ENCODE measurements around the gene JARID2.

Gene JARID2

DNA sequence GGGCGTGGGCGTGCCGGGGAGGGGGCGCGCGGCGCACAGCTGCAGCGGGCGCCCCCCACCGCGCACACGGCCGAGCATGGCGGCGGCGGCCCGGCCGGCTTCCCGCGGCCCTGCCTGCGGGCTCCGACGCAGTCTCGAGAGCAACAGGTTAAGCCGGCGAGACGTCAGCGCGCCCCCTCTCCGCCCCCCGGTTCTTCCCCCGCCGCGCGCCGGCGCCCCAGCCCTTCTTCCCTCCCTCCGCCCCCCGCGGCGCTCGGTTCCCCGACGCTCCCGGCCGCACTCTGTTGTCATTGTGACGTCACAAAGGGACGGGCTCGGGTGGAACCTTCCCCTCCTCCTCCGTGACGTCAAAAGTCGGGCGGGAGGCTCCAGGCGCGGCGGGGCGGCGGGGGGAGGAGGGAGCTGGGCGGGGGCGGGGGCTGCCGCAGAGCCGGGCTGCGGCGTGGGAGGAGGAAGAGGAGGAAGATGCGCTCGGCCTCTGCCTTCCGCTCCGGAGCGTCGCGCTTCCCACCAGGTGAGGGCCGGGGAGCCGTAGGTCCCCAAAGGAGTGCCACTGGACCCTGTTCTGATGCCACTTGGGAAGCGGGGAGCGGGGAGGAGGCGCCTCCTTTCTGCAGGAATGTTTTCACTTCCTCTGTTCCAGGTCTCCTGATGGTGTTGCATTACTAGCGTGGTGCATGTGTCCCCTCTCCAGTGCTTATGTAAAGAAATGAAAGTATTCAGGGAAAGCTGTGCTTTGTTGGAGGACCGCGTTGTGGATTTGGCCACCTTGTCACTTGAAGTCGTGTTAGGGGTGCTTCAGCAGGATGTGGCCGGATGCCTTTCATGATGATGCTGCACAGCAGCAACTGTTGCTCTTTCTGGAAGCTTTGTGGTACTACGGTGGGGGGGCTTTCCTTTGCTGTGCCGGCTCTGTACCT is 2.8 kb downstream of the JARID2 start (continued):
- TF ChIP-seq ZSCAN5A (tag by site-specific recombination; IDR thresholded peaks at IDR 0.05) (0 out of 2 replicates have a peak, but pooled peaks have one; percentile 14), ZNF311 (tag by site-specific recombination; IDR thresholded peaks at IDR 0.05; ENCODE audit: borderline replicate concordance) (no peak), SP3 (tag by site-specific recombination; IDR thresholded peaks at IDR 0.05) (peak; percentile 66), ZBTB1 (tag by site-specific recombination; IDR thresholded peaks at IDR 0.05) (no peak), ZBTB20 (tag by site-specific recombination; IDR thresholded peaks at IDR 0.05) (peak; percentile 34; the same call in 1 of the 2 replicates), ZNF214 (tag by site-specific recombination; IDR thresholded peaks at IDR 0.05; ENCODE audit: borderline replicate concordance) (no peak), SCRT2 (tag by site-specific recombination; IDR thresholded peaks at IDR 0.05) (peak; percentile 97), ZNF221 (tag by site-specific recombination; IDR thresholded peaks at IDR 0.05; ENCODE audit: borderline replicate concordance) (no peak), ZNF248 (tag by site-specific recombination; IDR thresholded peaks at IDR 0.05) (no peak), ZNF132 (tag by site-specific recombination; IDR thresholded peaks at IDR 0.05; ENCODE audit: borderline replicate concordance) (no peak), GLIS2 (tag by site-specific recombination; IDR thresholded peaks at IDR 0.05) (peak; percentile 82), ZBTB21 (tag by site-specific recombination; IDR thresholded peaks at IDR 0.05) (peak; percentile 99), ZNF341 (tag by site-specific recombination; IDR thresholded peaks at IDR 0.05; ENCODE audit: low read depth) (peak; percentile 43), ZNF521 (tag by site-specific recombination; IDR thresholded peaks at IDR 0.05) (no peak), PRDM4 (tag by site-specific recombination; IDR thresholded peaks at IDR 0.05) (peak; percentile 31; the same call in 1 of the 2 replicates), ZNF19 (tag by site-specific recombination; IDR thresholded peaks at IDR 0.05; ENCODE audit: low read depth) (no peak), ZNF366 (tag by site-specific recombination; conservative IDR thresholded peaks at IDR 0.05) (peak; percentile 86), MZF1 (tag by site-specific recombination; IDR thresholded peaks at IDR 0.05; ENCODE audit: borderline replicate concordance) (no peak; the same call in 1 of the 2 replicates), KLF8 (tag by site-specific recombination; IDR thresholded peaks at IDR 0.05) (peak; percentile 81)
- TF ChIP-seq, protein P1, sequence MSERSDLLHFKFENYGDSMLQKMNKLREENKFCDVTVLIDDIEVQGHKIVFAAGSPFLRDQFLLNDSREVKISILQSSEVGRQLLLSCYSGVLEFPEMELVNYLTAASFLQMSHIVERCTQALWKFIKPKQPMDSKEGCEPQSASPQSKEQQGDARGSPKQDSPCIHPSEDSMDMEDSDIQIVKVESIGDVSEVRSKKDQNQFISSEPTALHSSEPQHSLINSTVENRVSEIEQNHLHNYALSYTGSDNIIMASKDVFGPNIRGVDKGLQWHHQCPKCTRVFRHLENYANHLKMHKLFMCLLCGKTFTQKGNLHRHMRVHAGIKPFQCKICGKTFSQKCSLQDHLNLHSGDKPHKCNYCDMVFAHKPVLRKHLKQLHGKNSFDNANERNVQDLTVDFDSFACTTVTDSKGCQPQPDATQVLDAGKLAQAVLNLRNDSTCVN (tag by site-specific recombination; optimal IDR thresholded peaks at IDR 0.05), result peak; percentile 57
- TF ChIP-seq, protein P2, sequence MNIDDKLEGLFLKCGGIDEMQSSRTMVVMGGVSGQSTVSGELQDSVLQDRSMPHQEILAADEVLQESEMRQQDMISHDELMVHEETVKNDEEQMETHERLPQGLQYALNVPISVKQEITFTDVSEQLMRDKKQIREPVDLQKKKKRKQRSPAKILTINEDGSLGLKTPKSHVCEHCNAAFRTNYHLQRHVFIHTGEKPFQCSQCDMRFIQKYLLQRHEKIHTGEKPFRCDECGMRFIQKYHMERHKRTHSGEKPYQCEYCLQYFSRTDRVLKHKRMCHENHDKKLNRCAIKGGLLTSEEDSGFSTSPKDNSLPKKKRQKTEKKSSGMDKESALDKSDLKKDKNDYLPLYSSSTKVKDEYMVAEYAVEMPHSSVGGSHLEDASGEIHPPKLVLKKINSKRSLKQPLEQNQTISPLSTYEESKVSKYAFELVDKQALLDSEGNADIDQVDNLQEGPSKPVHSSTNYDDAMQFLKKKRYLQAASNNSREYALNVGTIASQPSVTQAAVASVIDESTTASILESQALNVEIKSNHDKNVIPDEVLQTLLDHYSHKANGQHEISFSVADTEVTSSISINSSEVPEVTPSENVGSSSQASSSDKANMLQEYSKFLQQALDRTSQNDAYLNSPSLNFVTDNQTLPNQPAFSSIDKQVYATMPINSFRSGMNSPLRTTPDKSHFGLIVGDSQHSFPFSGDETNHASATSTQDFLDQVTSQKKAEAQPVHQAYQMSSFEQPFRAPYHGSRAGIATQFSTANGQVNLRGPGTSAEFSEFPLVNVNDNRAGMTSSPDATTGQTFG (tag by site-specific recombination; IDR thresholded peaks at IDR 0.05; ENCODE audit: borderline replicate concordance), result no peak
- TF ChIP-seq, protein P3, sequence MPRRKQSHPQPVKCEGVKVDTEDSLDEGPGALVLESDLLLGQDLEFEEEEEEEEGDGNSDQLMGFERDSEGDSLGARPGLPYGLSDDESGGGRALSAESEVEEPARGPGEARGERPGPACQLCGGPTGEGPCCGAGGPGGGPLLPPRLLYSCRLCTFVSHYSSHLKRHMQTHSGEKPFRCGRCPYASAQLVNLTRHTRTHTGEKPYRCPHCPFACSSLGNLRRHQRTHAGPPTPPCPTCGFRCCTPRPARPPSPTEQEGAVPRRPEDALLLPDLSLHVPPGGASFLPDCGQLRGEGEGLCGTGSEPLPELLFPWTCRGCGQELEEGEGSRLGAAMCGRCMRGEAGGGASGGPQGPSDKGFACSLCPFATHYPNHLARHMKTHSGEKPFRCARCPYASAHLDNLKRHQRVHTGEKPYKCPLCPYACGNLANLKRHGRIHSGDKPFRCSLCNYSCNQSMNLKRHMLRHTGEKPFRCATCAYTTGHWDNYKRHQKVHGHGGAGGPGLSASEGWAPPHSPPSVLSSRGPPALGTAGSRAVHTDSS (tag by site-specific recombination; IDR thresholded peaks at IDR 0.05), result peak; percentile 93
- TF ChIP-seq, protein P4, sequence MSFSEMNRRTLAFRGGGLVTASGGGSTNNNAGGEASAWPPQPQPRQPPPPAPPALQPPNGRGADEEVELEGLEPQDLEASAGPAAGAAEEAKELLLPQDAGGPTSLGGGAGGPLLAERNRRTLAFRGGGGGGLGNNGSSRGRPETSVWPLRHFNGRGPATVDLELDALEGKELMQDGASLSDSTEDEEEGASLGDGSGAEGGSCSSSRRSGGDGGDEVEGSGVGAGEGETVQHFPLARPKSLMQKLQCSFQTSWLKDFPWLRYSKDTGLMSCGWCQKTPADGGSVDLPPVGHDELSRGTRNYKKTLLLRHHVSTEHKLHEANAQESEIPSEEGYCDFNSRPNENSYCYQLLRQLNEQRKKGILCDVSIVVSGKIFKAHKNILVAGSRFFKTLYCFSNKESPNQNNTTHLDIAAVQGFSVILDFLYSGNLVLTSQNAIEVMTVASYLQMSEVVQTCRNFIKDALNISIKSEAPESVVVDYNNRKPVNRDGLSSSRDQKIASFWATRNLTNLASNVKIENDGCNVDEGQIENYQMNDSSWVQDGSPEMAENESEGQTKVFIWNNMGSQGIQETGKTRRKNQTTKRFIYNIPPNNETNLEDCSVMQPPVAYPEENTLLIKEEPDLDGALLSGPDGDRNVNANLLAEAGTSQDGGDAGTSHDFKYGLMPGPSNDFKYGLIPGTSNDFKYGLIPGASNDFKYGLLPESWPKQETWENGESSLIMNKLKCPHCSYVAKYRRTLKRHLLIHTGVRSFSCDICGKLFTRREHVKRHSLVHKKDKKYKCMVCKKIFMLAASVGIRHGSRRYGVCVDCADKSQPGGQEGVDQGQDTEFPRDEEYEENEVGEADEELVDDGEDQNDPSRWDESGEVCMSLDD (tag by site-specific recombination; IDR thresholded peaks at IDR 0.05), result peak; percentile 70
